OCI-LY1 (cell line): Measurements from ENCODE around the gene ATG7.

ENCODE experiments used
- CTCF ChIP-seq: fragments of 200-600 bp; sonication (generic), shearing (Covaris generic); IDR thresholded peaks from 2 replicates; pipeline ENCODE4 v1.5.1; 2017; ENCODE audit warnings: mild to moderate bottlenecking, antibody characterized with exemption, low read length, moderate library complexity, mixed read lengths
- EZH2 ChIP-seq: fragments of 200-600 bp; sonication (generic), shearing (Covaris generic); IDR thresholded peaks from 2 replicates; pipeline ENCODE4 v1.8.0; 2017; ENCODE audit warnings: borderline replicate concordance, mixed run types, mild to moderate bottlenecking, antibody characterized with exemption, low read length, moderate library complexity, mixed read lengths

- TF ChIP-seq CTCF (no peak), EZH2 (no peak)
These were observed 135.4 kb downstream of the ATG7 start for GRCh38 chr3:11407644-11408043.
